RWPE1 (cell line): ENCODE results near the gene WNT9A.
A peak's percentile ranks its signal among the peaks of the same experiment; 100 is the strongest.

Experiments used
- CTCF ChIA-PET: fragments of 350-600 bp; sonication (Branson Sonifier 250); formaldehyde crosslinking; extraction: SDS; loops from one replicate; lab custom pipeline; 2021; lab: Yijun Ruan, JAX
- POLR2A ChIA-PET: fragments of 400-600 bp; formaldehyde crosslinking; extraction: SDS; loops from one replicate; lab custom pipeline; 2020; ENCODE audit warnings: antibody characterized with exemption; ENCODE audit not compliant: low non-redundant PET; lab: Yijun Ruan, JAX
- DNase-seq: peaks from one replicate; pipeline ENCODE4 v3.0.0; 2012; ENCODE audit warnings: low spot score
- H3K27ac ChIP-seq: fragments of 450-650 bp; 2 replicates; pipeline ENCODE4 v1.5.1; 2017
- CTCF ChIP-seq: fragments of 450-650 bp; conservative IDR thresholded peaks from 2 replicates; pipeline ENCODE4 v1.5.1; 2017; ENCODE audit warnings: low read depth, mild to moderate bottlenecking

The WNT9A gene

GRCh38 chr1:227886993-227887696 is 60.6 kb downstream of the WNT9A start:
- POLR2A ChIA-PET: interaction anchor here (0.7 kb wide), 1 partner anchor 9 kb away, joined by 4 read pairs; no protein-coding TSS in a partner anchor
- CTCF ChIA-PET: interaction anchor here (0.6 kb wide), 1 partner anchor 10 kb away, joined by 3 read pairs; no protein-coding TSS in a partner anchor
- no peak for TF ChIP-seq CTCF

GRCh38 chr1:227886503-227886961 is 61.2 kb downstream of the WNT9A start:
- POLR2A ChIA-PET: interaction anchor here (0.7 kb wide), 1 partner anchor 9 kb away, joined by 4 read pairs; no protein-coding TSS in a partner anchor

More at GRCh38 chr1:227886993-227887696, 60.6 kb downstream of the WNT9A start:
- peak overlapping the region; percentile 92 for H3K27ac ChIP-seq
- no peak for DNase-seq

DNA sequence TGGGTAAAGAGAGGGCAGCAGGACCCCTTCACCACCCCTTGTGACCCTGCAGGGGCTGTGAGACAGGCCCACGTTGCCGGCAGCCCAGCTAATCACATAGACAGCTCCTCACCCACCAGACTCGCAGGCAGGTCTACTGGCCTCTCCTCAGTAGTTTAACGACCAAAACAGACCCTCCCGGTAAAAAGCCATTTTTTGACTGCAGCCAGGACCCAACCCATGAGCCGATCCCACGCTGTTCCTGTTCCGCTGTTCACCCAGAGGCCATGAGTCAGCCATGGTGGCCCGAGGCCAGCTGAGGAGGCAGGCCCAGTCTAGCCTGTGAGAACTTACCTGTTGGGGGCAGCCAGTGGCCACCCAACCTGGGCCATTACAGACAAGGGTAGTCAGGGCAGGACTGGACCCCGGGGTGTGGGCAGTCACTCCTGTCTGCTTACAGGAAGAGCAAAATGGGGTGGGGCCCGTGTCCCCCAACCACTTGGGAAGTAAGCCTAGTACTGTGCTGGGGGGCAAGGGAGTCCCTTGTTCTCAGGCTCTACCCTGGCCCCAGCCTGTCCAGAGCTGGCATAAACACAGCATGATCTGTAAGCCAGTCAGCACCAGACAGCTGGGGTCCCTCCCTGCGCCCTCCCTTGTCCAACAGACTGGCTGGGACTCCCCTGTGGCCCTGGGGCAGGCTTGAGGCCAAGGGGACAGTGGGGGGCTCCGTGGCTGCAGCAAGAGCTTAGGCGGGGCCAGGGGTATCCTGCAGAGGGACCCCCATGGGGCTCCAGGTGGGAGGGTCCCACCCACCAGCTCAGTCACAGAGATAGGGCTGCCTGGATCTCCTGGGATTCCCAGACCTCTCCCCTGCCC is 61.9 kb downstream of the WNT9A start:
- POLR2A ChIA-PET: interaction anchor here (0.7 kb wide), 1 partner anchor 10 kb away, joined by 4 read pairs; no protein-coding TSS in a partner anchor
- DNase-seq: peak; percentile 99
- CTCF ChIA-PET: interaction anchor here (0.6 to 0.7 kb wide), 3 partner anchors 60 to 667 kb away, joined by 3 to 4 read pairs (median 3); no protein-coding TSS in a partner anchor

More at GRCh38 chr1:227886503-227886961, 61.2 kb downstream of the WNT9A start:
- CTCF ChIA-PET: no interaction called here
- TF ChIP-seq CTCF: no peak
- DNase-seq: no peak
- peak overlapping the region; percentile 92 for H3K27ac ChIP-seq

DNA sequence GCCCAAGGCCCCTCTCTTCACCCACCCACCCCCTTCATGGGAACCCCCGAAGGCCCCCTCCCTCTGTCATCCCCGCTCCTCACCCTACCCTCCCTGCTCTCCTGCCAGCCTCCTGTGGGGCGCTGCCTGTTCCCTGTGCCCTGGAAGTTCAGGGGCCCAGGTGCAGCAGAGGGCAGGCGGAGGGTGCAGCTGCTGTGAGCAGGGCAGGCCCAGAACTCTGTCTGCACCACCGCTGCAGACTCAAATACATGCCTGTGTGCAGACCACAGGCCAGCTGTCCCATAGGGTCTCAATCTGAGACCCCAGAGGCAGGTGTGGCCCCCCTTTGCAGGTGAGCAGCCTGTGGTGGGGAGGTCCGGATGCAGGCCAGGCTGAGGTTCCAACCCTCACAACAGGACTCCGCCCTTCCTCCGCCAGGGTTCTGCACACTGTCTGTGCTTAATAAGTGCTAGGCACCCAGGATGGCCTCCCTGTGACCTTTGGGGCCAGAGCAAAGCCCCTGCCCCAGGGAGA is 62.5 kb downstream of the WNT9A start:
- POLR2A ChIA-PET: no interaction called here
- no peak for DNase-seq
- H3K27ac ChIP-seq: peak overlapping the region; percentile 92
- CTCF ChIA-PET: interaction anchor here (0.6 to 0.7 kb wide), 2 partner anchors 61 to 668 kb away, joined by 3 read pairs; no protein-coding TSS in a partner anchor
- TF ChIP-seq CTCF: no peak

More for the DNA sequence above, 61.9 kb downstream of the WNT9A start:
- H3K27ac ChIP-seq: peak overlapping the region; percentile 92
- no peak for TF ChIP-seq CTCF

GRCh38 chr1:227884370-227885134 is 63.2 kb downstream of the WNT9A start:
- H3K27ac ChIP-seq: peak overlapping the region; percentile 92
- ChIA-PET CTCF (interaction anchor here (0.7 to 1.4 kb wide), 2 partner anchors 9 to 88 kb away, joined by 3 to 4 read pairs; no protein-coding TSS in a partner anchor), POLR2A (no interaction called here)
- TF ChIP-seq CTCF: no peak
- no peak for DNase-seq
